Measurements from ENCODE around the gene FAM186B.
A peak's percentile ranks its signal among the peaks of the same experiment; 100 is the strongest.

FAM186B gene

DNA sequence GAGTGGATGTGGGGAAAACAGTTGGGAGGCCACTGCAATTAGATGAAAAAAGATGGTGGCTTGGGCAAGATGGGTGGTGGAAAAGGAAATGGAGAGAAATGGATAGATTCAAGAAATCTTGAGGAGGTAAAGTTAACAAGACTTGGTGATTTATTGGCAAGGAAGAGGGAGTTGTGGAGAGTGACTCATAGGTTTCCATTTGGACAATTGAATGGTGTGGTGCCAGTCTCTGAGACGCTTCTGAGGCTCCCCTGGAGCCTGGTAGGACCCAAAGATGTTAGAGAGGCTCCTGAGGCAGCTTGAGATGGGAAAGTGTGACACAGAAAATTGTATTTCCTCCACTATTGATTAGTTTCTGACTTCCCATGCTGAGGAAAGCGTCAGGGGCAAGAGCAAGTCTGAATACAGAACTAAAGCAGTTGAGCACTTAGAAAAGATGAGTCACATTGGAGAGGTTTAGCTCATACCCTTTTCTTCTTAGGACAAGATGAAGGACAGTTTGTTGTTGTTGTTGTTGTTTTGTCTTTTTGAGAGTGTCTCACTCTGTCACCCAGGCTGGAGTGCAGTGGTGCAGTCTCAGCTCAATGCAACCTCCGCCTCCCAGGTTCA, 22.4 kb upstream of the FAM186B start:
- Histone ChIP-seq H3K4me1 (ENCODE audit: control extremely low read depth in 1 of 4, control insufficient read depth in 4 of 4, insufficient read depth in 4 of 4, low read length in 3 of 4) (peaks cover 0 to 7% (median 4%) of the 10 kb centered on the region in 4 experiments), H3K36me3 (ENCODE audit: control insufficient read depth in 4 of 4, insufficient read depth in 4 of 4, low read length in 3 of 4) (no peaks in the 10 kb centered on the region), H3K27ac (ENCODE audit: insufficient read depth in 1 of 2, low read depth in 1 of 2, low read length in 2 of 2, poor library complexity in 1 of 2, severe bottlenecking in 2 of 2) (no peak overlapping the region), H3K9me3 (ENCODE audit: control extremely low read depth in 1 of 5, control insufficient read depth in 4 of 5, insufficient read depth in 2 of 5, low read depth in 1 of 5, low read length in 4 of 5) (no peaks in the 10 kb centered on the region), H3K27me3 (replicated peaks in 2 of 5; ENCODE audit: control insufficient read depth in 4 of 5, insufficient read depth in 5 of 5, low read length in 4 of 5) (peaks cover 0 to 2% (median 0%) of the 10 kb centered on the region in 5 experiments), H3K4me3 (ENCODE audit: control insufficient read depth in 1 of 7, extremely low read depth in 1 of 7, insufficient read depth in 4 of 7, low read depth in 2 of 7, low read length in 6 of 7) (no peak overlapping the region)
- POLR2A ChIA-PET: interaction anchor here (0.6 kb wide), 1 partner anchor 113 kb away, joined by 3 read pairs; the partner anchor contains the start of gene TMBIM6
- no peak for DNase-seq
- WGBS (ENCODE audit: insufficient coverage): 100% methylated on average over 3 of the region's 3 CpGs
- CTCF ChIA-PET: interaction anchor here (0.8 to 8.0 kb wide), 7 partner anchors 10 to 140 kb away, joined by 3 to 67 read pairs (median 3); no protein-coding TSS in a partner anchor

DNA sequence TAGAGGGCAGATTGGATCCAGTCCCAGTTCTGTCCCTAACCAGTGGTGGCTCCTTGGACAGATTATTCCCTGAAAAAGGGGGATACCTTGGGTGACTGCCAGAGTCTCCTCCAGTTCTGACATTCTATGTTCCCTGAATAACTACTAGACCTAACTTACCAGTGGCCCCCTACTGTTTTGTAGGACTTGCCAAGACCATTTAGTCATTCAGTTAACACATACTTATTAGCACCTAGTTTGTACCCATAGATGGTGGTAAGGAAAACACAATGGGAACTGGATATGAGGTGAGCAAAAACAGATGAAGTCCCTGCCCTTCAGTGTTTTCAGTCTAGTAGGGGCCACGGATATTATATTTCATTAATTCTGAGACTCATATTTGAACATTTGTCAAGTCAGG, 21.4 kb upstream of the FAM186B start:
- Histone ChIP-seq H3K27ac (ENCODE audit: insufficient read depth in 1 of 2, low read depth in 1 of 2, low read length in 2 of 2, poor library complexity in 1 of 2, severe bottlenecking in 2 of 2) (no peak overlapping the region), H3K4me1 (ENCODE audit: control extremely low read depth in 1 of 4, control insufficient read depth in 4 of 4, insufficient read depth in 4 of 4, low read length in 3 of 4) (peaks cover 0 to 18% (median 14%) of the 10 kb centered on the region in 4 experiments)

DNA sequence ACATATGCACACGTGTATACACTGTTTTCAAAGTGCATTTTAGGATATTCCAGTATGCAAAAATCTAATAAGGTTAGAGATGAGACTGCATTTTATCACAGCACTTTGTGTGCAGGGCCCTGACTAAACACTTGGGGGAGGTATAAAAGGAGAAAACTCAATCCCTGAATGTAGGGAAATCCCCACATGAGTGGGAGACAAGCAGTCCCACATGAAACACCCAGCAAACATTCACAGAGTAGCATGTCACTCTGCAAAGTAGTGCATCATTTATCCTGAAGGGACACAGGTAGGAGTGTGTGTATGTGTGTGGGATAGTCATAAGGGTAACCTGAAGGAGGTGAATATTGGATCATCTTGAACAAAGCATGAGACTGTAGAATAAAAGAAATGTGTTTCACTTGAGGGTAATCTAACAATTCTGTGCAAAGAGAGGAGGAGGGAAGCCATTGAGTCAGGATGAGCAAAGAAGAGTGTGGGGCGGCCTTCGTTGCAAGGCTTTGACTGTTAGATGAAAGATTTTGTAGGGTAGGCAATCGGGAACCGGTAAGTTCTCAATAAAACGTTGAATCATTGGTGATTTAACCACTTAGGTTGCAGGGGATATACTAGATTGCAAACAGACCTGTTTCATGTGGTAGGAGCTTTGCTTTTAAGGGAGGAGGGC, 20.9 kb upstream of the FAM186B start:
- Histone ChIP-seq H3K9me3 (ENCODE audit: control extremely low read depth in 1 of 5, control insufficient read depth in 4 of 5, insufficient read depth in 2 of 5, low read depth in 1 of 5, low read length in 4 of 5) (no peaks in the 10 kb centered on the region), H3K4me3 (ENCODE audit: control insufficient read depth in 1 of 7, extremely low read depth in 1 of 7, insufficient read depth in 4 of 7, low read depth in 2 of 7, low read length in 6 of 7) (no peak overlapping the region), H3K27me3 (replicated peaks in 2 of 5; ENCODE audit: control insufficient read depth in 4 of 5, insufficient read depth in 5 of 5, low read length in 4 of 5) (peaks cover 0 to 2% (median 0%) of the 10 kb centered on the region in 5 experiments), H3K4me1 (ENCODE audit: control extremely low read depth in 1 of 4, control insufficient read depth in 4 of 4, insufficient read depth in 4 of 4, low read length in 3 of 4) (peaks cover 0 to 23% (median 18%) of the 10 kb centered on the region in 4 experiments), H3K27ac (ENCODE audit: insufficient read depth in 1 of 2, low read depth in 1 of 2, low read length in 2 of 2, poor library complexity in 1 of 2, severe bottlenecking in 2 of 2) (no peak overlapping the region), H3K36me3 (ENCODE audit: control insufficient read depth in 4 of 4, insufficient read depth in 4 of 4, low read length in 3 of 4) (no peaks in the 10 kb centered on the region)
- DNase-seq: peak in 2 of 3 donors; percentile 48 to 49
- WGBS (ENCODE audit: insufficient coverage): 78% methylated on average over 6 of the region's 6 CpGs
- CTCF ChIA-PET: interaction anchor here (0.9 to 8.0 kb wide), 5 partner anchors 11 to 101 kb away, joined by 3 to 67 read pairs (median 3); no protein-coding TSS in a partner anchor
- POLR2A ChIA-PET: interaction anchor here (0.9 kb wide), 1 partner anchor 11 kb away, joined by 3 read pairs; no protein-coding TSS in a partner anchor

More for the DNA sequence above, 21.4 kb upstream of the FAM186B start:
- POLR2A ChIA-PET: interaction anchor here (0.9 kb wide), 1 partner anchor 10 kb away, joined by 3 read pairs; no protein-coding TSS in a partner anchor
- no peak overlapping the region for H3K4me3 ChIP-seq (ENCODE audit: control insufficient read depth in 1 of 7, extremely low read depth in 1 of 7, insufficient read depth in 4 of 7, low read depth in 2 of 7, low read length in 6 of 7)
- CTCF ChIA-PET: interaction anchor here (1.1 to 8.0 kb wide), 3 partner anchors 11 to 100 kb away, joined by 3 to 67 read pairs (median 3); no protein-coding TSS in a partner anchor
- WGBS (ENCODE audit: insufficient coverage): no CpG with 5 or more reads among the region's 1 CpG
- no peaks in the 10 kb centered on the region for H3K36me3 ChIP-seq (ENCODE audit: control insufficient read depth in 4 of 4, insufficient read depth in 4 of 4, low read length in 3 of 4)
- no peak for DNase-seq
- H3K9me3 ChIP-seq (ENCODE audit: control extremely low read depth in 1 of 5, control insufficient read depth in 4 of 5, insufficient read depth in 2 of 5, low read depth in 1 of 5, low read length in 4 of 5): no peaks in the 10 kb centered on the region
- peaks cover 0 to 2% (median 0%) of the 10 kb centered on the region in 5 experiments for H3K27me3 ChIP-seq (replicated peaks in 2 of 5; ENCODE audit: control insufficient read depth in 4 of 5, insufficient read depth in 5 of 5, low read length in 4 of 5)

DNA sequence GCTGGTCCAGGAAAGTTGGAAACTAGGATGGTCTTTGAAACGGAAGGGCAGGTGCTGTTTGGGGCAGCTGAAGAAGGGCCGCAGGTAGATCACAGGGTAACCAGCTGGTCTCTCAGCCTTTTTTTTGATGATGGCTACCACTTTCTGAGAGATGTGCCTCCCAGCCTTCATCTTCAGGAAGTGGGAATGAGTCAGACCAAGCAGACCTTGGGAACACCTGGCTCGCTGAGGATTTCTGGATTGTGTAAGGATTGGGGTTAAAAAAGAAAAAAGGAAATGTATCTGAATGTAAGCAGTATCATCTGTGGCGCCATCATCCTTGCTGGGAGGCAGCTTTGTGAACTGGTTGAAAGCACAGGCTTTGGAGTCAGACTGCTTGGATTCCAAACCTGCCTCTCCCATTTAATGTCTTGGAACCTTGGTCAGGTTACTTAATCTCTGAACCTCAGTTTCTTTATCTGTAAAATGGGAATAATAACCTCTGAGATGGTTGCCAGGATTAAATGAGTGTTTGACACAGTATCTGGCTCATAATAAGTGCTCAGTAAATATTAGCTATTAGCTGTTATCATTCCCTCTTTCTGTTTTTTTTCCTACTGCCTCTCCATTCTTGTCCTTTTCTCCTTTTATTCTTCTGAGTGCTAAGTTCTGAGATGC, 19.6 kb upstream of the FAM186B start:
- ChIA-PET CTCF (interaction anchor here (0.6 to 8.0 kb wide), 8 partner anchors 13 to 92 kb away, joined by 3 to 67 read pairs (median 3); no protein-coding TSS in a partner anchor), POLR2A (interaction anchor here (0.6 kb wide), 1 partner anchor 108 kb away, joined by 3 read pairs; no protein-coding TSS in a partner anchor)
- peak in 1 of 3 donors; percentile 11 for DNase-seq
- H3K36me3 ChIP-seq (ENCODE audit: control insufficient read depth in 4 of 4, insufficient read depth in 4 of 4, low read length in 3 of 4): no peaks in the 10 kb centered on the region
- no peak overlapping the region for H3K27ac ChIP-seq (ENCODE audit: insufficient read depth in 1 of 2, low read depth in 1 of 2, low read length in 2 of 2, poor library complexity in 1 of 2, severe bottlenecking in 2 of 2)
- H3K9me3 ChIP-seq (ENCODE audit: control extremely low read depth in 1 of 5, control insufficient read depth in 4 of 5, insufficient read depth in 2 of 5, low read depth in 1 of 5, low read length in 4 of 5): no peaks in the 10 kb centered on the region
- peaks cover 0 to 26% (median 20%) of the 10 kb centered on the region in 4 experiments for H3K4me1 ChIP-seq (ENCODE audit: control extremely low read depth in 1 of 4, control insufficient read depth in 4 of 4, insufficient read depth in 4 of 4, low read length in 3 of 4)
- no peak overlapping the region for H3K4me3 ChIP-seq (ENCODE audit: control insufficient read depth in 1 of 7, extremely low read depth in 1 of 7, insufficient read depth in 4 of 7, low read depth in 2 of 7, low read length in 6 of 7)
- 76% methylated on average over 3 of the region's 4 CpGs for WGBS (ENCODE audit: insufficient coverage)
- peaks cover 0 to 2% (median 0%) of the 10 kb centered on the region in 5 experiments for H3K27me3 ChIP-seq (replicated peaks in 2 of 5; ENCODE audit: control insufficient read depth in 4 of 5, insufficient read depth in 5 of 5, low read length in 4 of 5)

DNA sequence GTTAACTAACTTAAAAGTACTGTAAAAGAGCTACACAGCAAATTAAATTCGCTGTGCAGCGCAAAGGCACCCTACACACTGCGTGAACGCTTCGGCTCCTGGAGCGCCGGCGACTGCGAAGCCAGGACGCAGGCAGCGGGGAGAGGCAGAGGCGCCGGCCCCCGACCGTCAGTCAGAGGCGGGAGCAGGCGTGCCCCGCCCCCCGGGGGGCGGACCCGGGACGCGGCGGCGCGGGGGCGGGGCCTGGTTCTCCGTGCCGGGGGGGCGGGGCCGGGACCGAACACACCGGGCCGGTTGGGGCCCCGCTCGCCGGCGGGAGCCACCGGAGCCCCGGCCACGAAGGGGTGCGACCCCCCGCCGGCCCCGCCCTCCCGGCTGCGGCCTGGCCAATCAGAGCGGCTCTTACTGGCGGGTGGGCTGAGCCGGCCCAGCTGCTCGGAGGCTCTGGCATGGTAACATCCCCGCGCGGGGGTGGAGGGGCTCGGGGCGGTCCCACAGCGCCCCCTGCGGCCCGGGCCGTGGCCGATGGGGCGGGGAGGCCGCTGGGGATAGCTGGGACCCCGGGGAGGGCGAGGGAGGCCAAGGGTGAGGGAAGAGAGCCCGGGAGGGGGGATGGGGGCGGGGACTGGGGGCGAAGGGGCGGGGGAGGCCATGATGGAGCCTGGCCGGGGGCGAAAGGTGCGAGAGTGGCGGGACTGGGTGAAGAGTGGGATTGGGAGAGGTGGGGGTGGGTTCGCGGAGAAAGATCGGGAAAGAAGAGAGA, 17.9 kb upstream of the FAM186B start, which contains the start of gene PRPF40B:
Gene PRPF40B, plus strand, starts transcription at position 420 of the 763 bp plus-strand sequence. Its CDS starts 30 bp downstream, at position 450.
- Histone ChIP-seq H3K36me3 (ENCODE audit: control insufficient read depth in 4 of 4, insufficient read depth in 4 of 4, low read length in 3 of 4) (no peaks in the 10 kb centered on the region), H3K9me3 (ENCODE audit: control extremely low read depth in 1 of 5, control insufficient read depth in 4 of 5, insufficient read depth in 2 of 5, low read depth in 1 of 5, low read length in 4 of 5) (no peaks in the 10 kb centered on the region), H3K27me3 (replicated peaks in 2 of 5; ENCODE audit: control insufficient read depth in 4 of 5, insufficient read depth in 5 of 5, low read length in 4 of 5) (peaks cover 0 to 7% (median 5%) of the 10 kb centered on the region in 5 experiments), H3K4me1 (ENCODE audit: control extremely low read depth in 1 of 4, control insufficient read depth in 4 of 4, insufficient read depth in 4 of 4, low read length in 3 of 4) (peaks cover 0 to 26% (median 20%) of the 10 kb centered on the region in 4 experiments), H3K4me3 (ENCODE audit: control insufficient read depth in 1 of 7, extremely low read depth in 1 of 7, insufficient read depth in 4 of 7, low read depth in 2 of 7, low read length in 6 of 7) (peak within 1 kb of the TSS; percentile 43 to 83 (median 66)), H3K27ac (ENCODE audit: insufficient read depth in 1 of 2, low read depth in 1 of 2, low read length in 2 of 2, poor library complexity in 1 of 2, severe bottlenecking in 2 of 2) (peak within 1 kb of the TSS in 1 of 2 experiments; percentile 25)
- ChIA-PET POLR2A (interaction anchor here (0.8 to 1.1 kb wide), 3 partner anchors 35 to 103 kb away, joined by 3 to 5 read pairs (median 3); no protein-coding TSS in a partner anchor), CTCF (interaction anchor here (0.6 to 8.0 kb wide), 19 partner anchors 9 to 356 kb away, joined by 3 to 67 read pairs (median 3); partner anchors contain the start of gene TROAP)
- peak; percentile 92 to 95 (median 95) for DNase-seq
- under 1% methylated on average over 42 of the region's 76 CpGs for WGBS (ENCODE audit: insufficient coverage)

Data from common myeloid progenitor, CD34-positive (primary cell).